Stimulated activated memory B cell treated with anti-CD40 and anti-IgM and Interleukin-4, amounts not matched to agents 10 μg/mL and 1 μg/mL and 100 μg/mL, for 72 hours (primary cell): ENCODE measurements around the gene PCNX1.
A peak's percentile ranks its signal among the peaks of the same experiment; 100 is the strongest.
"Not testable (repeated sequence)": the region's sequence is repeated elsewhere in the genome, so short reads cannot be mapped to it uniquely, and the experiment has no call there.

Experiments used
- ATAC-seq: fragments of 150-1000 bp; cut with Tn5 transposase; 2 replicates; pipeline ENCODE4 v1.10.0; 2021
- H3K27ac Mint-ChIP-seq: one replicate; pipeline ENCODE4 v1.8.0; 2022; ENCODE audit warnings: mild to moderate bottlenecking, mixed read lengths
- H3K27me3 Mint-ChIP-seq: one replicate; pipeline ENCODE4 v1.8.0; 2022; ENCODE audit warnings: mixed read lengths
- H3K36me3 Mint-ChIP-seq: one replicate; pipeline ENCODE4 v1.8.0; 2022; ENCODE audit warnings: mixed read lengths
- H3K4me1 Mint-ChIP-seq: one replicate; pipeline ENCODE4 v1.8.0; 2022; ENCODE audit warnings: mixed read lengths
- H3K4me3 Mint-ChIP-seq: one replicate; pipeline ENCODE4 v1.8.0; 2022; ENCODE audit warnings: mild to moderate bottlenecking, moderate library complexity, mixed read lengths
- H3K9me3 Mint-ChIP-seq: one replicate; pipeline ENCODE4 v1.8.0; 2022; ENCODE audit warnings: mixed read lengths

The PCNX1 gene

DNA sequence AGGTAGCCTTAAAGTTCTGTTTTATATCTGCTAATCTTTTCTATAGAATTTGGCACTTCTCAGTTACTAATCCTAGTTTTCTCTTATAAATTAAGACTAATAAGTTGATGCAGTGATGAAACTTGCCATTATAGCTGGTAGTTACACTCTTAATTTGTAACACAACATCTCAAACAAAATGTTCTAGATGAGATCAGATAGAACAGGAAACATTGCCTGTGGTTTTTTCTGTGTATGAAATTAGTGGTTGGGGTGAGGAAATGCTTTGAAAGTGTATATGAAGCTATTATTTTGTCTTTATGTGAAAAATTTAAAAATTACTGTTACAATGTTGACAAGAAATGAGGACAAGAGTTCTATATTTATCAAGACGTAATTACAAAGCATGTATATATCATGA lies 91.9 kb downstream of the PCNX1 start:
- Mint-ChIP-seq H3K27ac (no peak overlapping the region), H3K4me1 (no peaks in the 10 kb centered on the region), H3K27me3 (no peaks in the 10 kb centered on the region), H3K9me3 (no peaks in the 10 kb centered on the region), H3K4me3 (no peak overlapping the region), H3K36me3 (peaks cover 15% of the 10 kb centered on the region)
- no peak for ATAC-seq

DNA sequence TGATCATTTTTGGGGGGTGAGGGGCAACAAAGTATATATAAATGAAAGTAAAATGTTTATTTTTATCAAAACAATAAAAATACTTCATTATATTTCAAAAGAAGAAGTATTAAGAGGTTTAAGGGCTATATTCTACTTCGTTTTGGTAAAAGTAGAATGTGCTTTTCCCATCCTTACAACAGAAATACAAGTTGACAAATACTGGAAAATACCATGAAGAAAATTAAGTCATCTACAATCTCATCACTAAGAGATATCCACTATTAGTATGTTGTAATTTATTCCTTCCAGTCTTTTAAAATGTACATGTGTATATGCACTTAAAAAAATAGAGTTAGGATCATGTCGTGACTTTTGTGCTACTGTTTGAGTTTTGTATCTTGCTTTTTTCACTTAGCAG lies 92.8 kb downstream of the PCNX1 start:
- no peak for ATAC-seq
- Mint-ChIP-seq H3K36me3 (peaks cover 21% of the 10 kb centered on the region), H3K4me3 (no peak overlapping the region), H3K27me3 (no peaks in the 10 kb centered on the region), H3K4me1 (no peaks in the 10 kb centered on the region), H3K27ac (no peak overlapping the region), H3K9me3 (no peaks in the 10 kb centered on the region)

DNA sequence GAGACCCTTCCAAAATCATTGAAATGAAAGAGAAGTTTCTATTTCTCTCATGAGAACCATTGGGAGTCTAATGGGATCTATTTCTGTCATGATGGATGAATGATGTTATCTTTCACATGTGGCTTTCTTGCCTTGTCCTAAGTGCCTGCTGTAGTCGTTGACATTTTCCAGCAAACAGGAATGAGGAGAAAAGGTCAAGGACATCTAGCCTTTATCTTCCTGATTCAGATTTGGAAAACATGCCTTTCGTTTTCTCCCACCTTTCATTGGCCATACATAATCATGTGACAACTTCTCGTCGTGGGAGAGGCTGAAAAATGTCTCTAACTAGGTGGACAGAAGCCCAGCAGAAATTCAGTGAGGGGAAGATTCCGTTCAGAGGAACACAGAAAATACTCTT lies 94.5 kb downstream of the PCNX1 start:
- H3K36me3 Mint-ChIP-seq, result peaks cover 13% of the 10 kb centered on the region
- no peaks in the 10 kb centered on the region for H3K9me3 Mint-ChIP-seq
- ATAC-seq, result no peak
- H3K4me1 Mint-ChIP-seq, result no peaks in the 10 kb centered on the region
- no peak overlapping the region for H3K4me3 Mint-ChIP-seq
- no peaks in the 10 kb centered on the region for H3K27me3 Mint-ChIP-seq
- no peak overlapping the region for H3K27ac Mint-ChIP-seq

DNA sequence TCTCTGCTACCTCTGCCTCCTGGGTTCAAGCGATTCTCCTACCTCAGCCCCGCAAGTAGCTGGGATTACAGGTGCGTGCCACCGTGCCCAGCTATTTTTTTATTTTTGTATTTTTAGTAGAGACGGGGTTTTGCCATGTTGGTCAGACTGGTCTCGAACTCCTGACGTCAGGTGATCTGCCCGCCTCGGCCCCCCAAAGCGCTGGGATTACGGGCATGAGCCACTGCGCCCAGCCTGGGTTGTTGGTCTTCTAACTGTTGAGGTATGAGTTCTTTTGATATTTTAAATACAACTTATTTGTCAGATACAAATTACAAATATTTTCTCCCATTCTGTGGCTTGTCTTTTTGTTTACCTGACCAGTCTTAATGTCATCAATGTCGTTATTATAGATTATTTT lies 95.9 kb downstream of the PCNX1 start:
- Mint-ChIP-seq H3K27ac (no peak overlapping the region), H3K9me3 (no peaks in the 10 kb centered on the region), H3K27me3 (no peaks in the 10 kb centered on the region), H3K36me3 (peaks cover 13% of the 10 kb centered on the region), H3K4me3 (no peak overlapping the region), H3K4me1 (no peaks in the 10 kb centered on the region)
- no peak for ATAC-seq

DNA sequence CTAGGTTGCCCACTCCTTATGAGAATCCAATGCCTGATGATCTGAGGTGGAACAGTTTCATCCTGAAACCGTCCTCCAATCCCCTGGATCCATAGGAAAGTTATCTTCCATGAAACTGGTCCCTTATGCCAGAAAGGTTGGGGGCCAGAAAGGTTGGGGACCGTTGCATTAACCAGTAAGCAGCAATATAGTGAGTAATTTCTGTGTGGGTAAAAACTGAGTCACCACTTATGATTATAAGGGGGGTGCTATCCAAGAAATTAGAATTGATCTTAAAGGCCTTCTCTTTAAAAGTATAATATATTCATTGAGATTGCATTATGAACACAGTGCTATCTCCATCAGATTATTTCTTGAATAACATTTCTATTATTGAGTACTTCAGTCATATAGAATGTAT lies 97.2 kb downstream of the PCNX1 start:
- no peak overlapping the region for H3K27ac Mint-ChIP-seq
- ATAC-seq, result no peak
- no peaks in the 10 kb centered on the region for H3K9me3 Mint-ChIP-seq
- no peak overlapping the region for H3K4me3 Mint-ChIP-seq
- H3K4me1 Mint-ChIP-seq, result no peaks in the 10 kb centered on the region
- H3K27me3 Mint-ChIP-seq, result no peaks in the 10 kb centered on the region
- peaks cover 13% of the 10 kb centered on the region for H3K36me3 Mint-ChIP-seq

DNA sequence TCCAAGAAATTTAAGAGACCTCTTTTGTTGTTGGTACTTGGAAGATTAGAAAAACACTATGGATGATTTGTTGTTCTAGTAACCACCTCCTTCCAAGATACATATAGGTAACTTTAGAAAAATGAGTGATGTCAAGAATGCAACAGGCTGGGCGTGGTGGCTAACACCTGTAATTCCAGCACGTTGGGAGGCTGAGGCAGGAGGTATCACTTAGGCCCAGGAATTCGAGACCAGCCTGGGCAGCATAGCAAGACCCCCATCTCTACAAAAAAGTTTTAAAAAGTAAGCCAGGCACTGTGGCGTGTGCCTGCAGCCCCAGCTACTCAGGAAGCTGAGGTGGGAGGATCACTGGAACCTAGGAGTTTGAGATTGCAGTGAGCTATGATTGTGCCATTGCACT lies 97.8 kb downstream of the PCNX1 start:
- Mint-ChIP-seq H3K4me3 (no peak overlapping the region), H3K9me3 (no peaks in the 10 kb centered on the region), H3K27ac (no peak overlapping the region), H3K27me3 (no peaks in the 10 kb centered on the region), H3K4me1 (no peaks in the 10 kb centered on the region), H3K36me3 (peaks cover 13% of the 10 kb centered on the region)
- ATAC-seq, result no peak

GRCh38 chr14:71006200-71006563 lies 98.9 kb downstream of the PCNX1 start:
- ATAC-seq, result no peak
- H3K4me1 Mint-ChIP-seq, result no peaks in the 10 kb centered on the region
- H3K36me3 Mint-ChIP-seq, result peaks cover 13% of the 10 kb centered on the region
- H3K27ac Mint-ChIP-seq, result no peak overlapping the region
- H3K4me3 Mint-ChIP-seq, result no peak overlapping the region
- no peaks in the 10 kb centered on the region for H3K9me3 Mint-ChIP-seq
- H3K27me3 Mint-ChIP-seq, result no peaks in the 10 kb centered on the region

GRCh38 chr14:71011479-71011878 lies 104.2 kb downstream of the PCNX1 start:
- Mint-ChIP-seq H3K4me3 (no peak overlapping the region), H3K4me1 (no peaks in the 10 kb centered on the region), H3K27me3 (no peaks in the 10 kb centered on the region), H3K9me3 (no peaks in the 10 kb centered on the region), H3K27ac (no peak overlapping the region), H3K36me3 (peaks cover 47% of the 10 kb centered on the region)
- no peak for ATAC-seq

GRCh38 chr14:71012888-71013287 lies 105.6 kb downstream of the PCNX1 start:
- Mint-ChIP-seq H3K9me3 (peaks cover 3% of the 10 kb centered on the region), H3K36me3 (peaks cover 57% of the 10 kb centered on the region), H3K27me3 (no peaks in the 10 kb centered on the region), H3K4me1 (no peaks in the 10 kb centered on the region), H3K27ac (no peak overlapping the region), H3K4me3 (no peak overlapping the region)
- ATAC-seq, result no peak

GRCh38 chr14:71013551-71014192 lies 106.4 kb downstream of the PCNX1 start:
- no peaks in the 10 kb centered on the region for H3K27me3 Mint-ChIP-seq
- H3K36me3 Mint-ChIP-seq, result peaks cover 58% of the 10 kb centered on the region
- ATAC-seq, result no peak
- peaks cover 3% of the 10 kb centered on the region for H3K9me3 Mint-ChIP-seq
- H3K27ac Mint-ChIP-seq, result peak overlapping the region; percentile 18
- H3K4me1 Mint-ChIP-seq, result no peaks in the 10 kb centered on the region
- no peak overlapping the region for H3K4me3 Mint-ChIP-seq

DNA sequence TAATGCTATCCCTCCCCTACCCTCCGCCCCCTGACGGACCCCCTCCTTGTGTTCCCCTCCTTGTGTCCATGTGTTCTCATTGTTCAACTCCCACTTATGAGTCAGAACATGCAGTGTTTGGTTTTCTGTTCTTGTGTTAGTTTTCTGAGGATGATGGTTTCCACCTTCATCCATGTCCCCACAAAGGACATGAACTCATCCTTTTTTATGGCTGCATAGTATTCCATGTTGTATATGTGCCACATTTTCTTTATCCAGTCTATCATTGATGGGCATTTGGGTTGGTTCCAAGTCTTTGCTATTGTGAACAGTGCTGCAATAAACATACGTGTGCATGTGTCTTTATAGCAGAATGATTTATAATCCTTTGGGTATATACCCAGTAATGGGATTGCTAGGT lies 112.7 kb downstream of the PCNX1 start:
- H3K9me3 Mint-ChIP-seq, H3K27ac Mint-ChIP-seq: not testable (repeated sequence)

DNA sequence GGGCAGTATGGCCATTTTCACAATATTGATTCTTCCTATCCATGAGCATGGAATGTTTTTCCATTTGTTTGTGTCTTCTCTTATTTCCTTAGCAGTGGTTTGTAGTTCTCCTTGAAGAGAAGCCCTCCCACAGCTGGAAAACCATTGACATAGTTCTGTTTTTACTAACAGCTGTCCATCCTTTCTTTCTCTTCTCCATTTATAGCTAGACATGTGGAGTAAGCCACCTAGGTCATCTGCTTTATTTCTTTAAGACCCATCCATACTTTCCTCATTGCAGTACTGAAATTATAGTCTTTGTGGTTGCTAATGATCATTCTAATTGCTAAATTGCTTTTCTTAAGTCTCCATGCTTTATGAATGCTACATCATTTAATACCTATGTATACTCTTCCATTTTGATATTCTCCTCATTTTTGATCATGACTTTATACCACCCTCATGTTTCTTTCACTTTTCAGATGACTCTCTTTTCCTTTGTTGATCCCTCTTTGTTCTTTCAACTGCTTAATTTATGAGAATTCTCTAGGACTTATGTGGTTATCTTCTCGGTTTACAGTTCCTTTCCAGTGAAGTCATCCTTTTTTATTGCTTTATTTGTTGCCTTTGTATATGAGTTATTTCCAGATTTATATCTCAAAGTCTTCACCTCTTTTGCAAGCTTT lies 114.2 kb downstream of the PCNX1 start:
- peak overlapping the region; percentile 6 for H3K27ac Mint-ChIP-seq
- peaks cover 3% of the 10 kb centered on the region for H3K9me3 Mint-ChIP-seq
- peaks cover 65% of the 10 kb centered on the region for H3K36me3 Mint-ChIP-seq
- ATAC-seq, result no peak
- H3K4me3 Mint-ChIP-seq, result no peak overlapping the region
- H3K27me3 Mint-ChIP-seq, result no peaks in the 10 kb centered on the region
- peaks cover 12% of the 10 kb centered on the region for H3K4me1 Mint-ChIP-seq

More for the DNA sequence above, 112.7 kb downstream of the PCNX1 start:
- H3K36me3 Mint-ChIP-seq, result peaks cover 77% of the 10 kb centered on the region
- H3K4me1 Mint-ChIP-seq, result peaks cover 12% of the 10 kb centered on the region
- not testable (repeated sequence) for H3K27me3 Mint-ChIP-seq, H3K4me3 Mint-ChIP-seq, ATAC-seq

- ATAC-seq, result no peak
- Mint-ChIP-seq H3K36me3 (peaks cover 57% of the 10 kb centered on the region), H3K4me1 (peaks cover 12% of the 10 kb centered on the region), H3K4me3 (no peak overlapping the region), H3K9me3 (no peaks in the 10 kb centered on the region), H3K27ac (peak overlapping the region; percentile 6), H3K27me3 (no peaks in the 10 kb centered on the region)
Observed at GRCh38 chr14:71022012-71022869, 115.0 kb downstream of the PCNX1 start.

DNA sequence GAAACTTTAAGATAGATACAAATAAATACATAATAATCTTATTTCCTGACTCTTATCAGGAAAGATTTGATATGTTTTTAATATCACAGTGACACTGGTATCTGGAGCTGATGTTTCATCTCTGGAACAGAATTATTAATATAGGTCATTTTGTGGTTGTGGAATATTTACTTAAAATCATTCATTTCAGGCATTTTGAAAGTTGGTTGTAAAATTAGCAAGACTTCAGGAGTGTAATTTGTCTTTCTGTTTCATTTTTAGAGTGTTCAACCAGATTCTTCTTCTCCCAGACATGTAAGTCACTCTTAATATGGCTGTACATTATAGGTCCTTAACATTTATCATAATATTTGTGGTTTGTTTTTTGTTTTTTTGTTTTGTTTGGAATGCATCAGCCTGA lies 115.7 kb downstream of the PCNX1 start:
- Mint-ChIP-seq H3K36me3 (peaks cover 55% of the 10 kb centered on the region), H3K4me1 (peaks cover 12% of the 10 kb centered on the region), H3K27ac (no peak overlapping the region), H3K9me3 (no peaks in the 10 kb centered on the region), H3K27me3 (no peaks in the 10 kb centered on the region), H3K4me3 (no peak overlapping the region)
- no peak for ATAC-seq

GRCh38 chr14:71029236-71029781 lies 122.0 kb downstream of the PCNX1 start:
- Mint-ChIP-seq H3K4me1 (no peaks in the 10 kb centered on the region), H3K9me3 (no peaks in the 10 kb centered on the region), H3K4me3 (no peak overlapping the region), H3K27ac (no peak overlapping the region), H3K36me3 (peaks cover 48% of the 10 kb centered on the region), H3K27me3 (no peaks in the 10 kb centered on the region)
- no peak for ATAC-seq
